SK-N-SH treated with all-trans-retinoic acid at 6 μM for 48 hours (cell line): Measurements from ENCODE around the gene RAB3A.

Experiments used
- ATAC-seq: fragments of 200-7000 bp; cut with Tn5 transposase; 3 replicates; pipeline ENCODE4 v1.9.1; 2020; ENCODE audit warnings: mild to moderate bottlenecking, moderate library complexity
- ARNTL ChIP-seq: fragments of 450-650 bp; formaldehyde crosslinking; IDR thresholded peaks from 2 replicates; pipeline ENCODE4 v1.5.0; 2020; ENCODE audit warnings: low read depth, mild to moderate bottlenecking, moderate library complexity, borderline replicate concordance
- BACH2 ChIP-seq: fragments of 250-450 bp; sonication (Bioruptor Pico); IDR thresholded peaks from 2 replicates; pipeline ENCODE4 v1.9.0; 2021; ENCODE audit warnings: mild to moderate bottlenecking, borderline replicate concordance
- CSDC2 ChIP-seq: fragments of 250-450 bp; sonication (Bioruptor Pico); IDR thresholded peaks from 2 replicates; pipeline ENCODE4 v1.5.0; 2020; ENCODE audit warnings: mild to moderate bottlenecking, moderate library complexity
- ESRRG ChIP-seq: fragments of 250-450 bp; sonication (Bioruptor Pico); IDR thresholded peaks from 2 replicates; pipeline ENCODE4 v1.6.1; 2021; ENCODE audit warnings: mild to moderate bottlenecking
- GLIS3 ChIP-seq: fragments of 250-450 bp; sonication (Bioruptor Pico); IDR thresholded peaks from 2 replicates; pipeline ENCODE4 v1.5.0; 2020; ENCODE audit warnings: mild to moderate bottlenecking, moderate library complexity
- ISL1 ChIP-seq: fragments of 250-450 bp; sonication (Bioruptor Pico); IDR thresholded peaks from 2 replicates; pipeline ENCODE4 v2.1.2; 2022; ENCODE audit warnings: mild to moderate bottlenecking, moderate library complexity
- OSR1 ChIP-seq: fragments of 250-450 bp; sonication (Bioruptor Pico); IDR thresholded peaks from 2 replicates; pipeline ENCODE4 v1.8.0; 2022; ENCODE audit warnings: moderate library complexity, mild to moderate bottlenecking, inconsistent platforms
- PPARA ChIP-seq: fragments of 250-450 bp; sonication (Bioruptor Pico); IDR thresholded peaks from 2 replicates; pipeline ENCODE4 v1.5.0; 2020; ENCODE audit warnings: mild to moderate bottlenecking, borderline replicate concordance
- RARB ChIP-seq: fragments of 250-450 bp; sonication (Bioruptor Pico); IDR thresholded peaks from 2 replicates; pipeline ENCODE4 v1.8.0; 2021; ENCODE audit warnings: mild to moderate bottlenecking, moderate library complexity
- SNAI2 ChIP-seq: fragments of 250-450 bp; sonication (Bioruptor Pico); IDR thresholded peaks from 2 replicates; pipeline ENCODE4 v1.5.0; 2020; ENCODE audit warnings: mild to moderate bottlenecking, moderate library complexity
- TCF4 ChIP-seq: fragments of 250-450 bp; sonication (Bioruptor Pico); IDR thresholded peaks from 2 replicates; pipeline ENCODE4 v1.8.0; 2021; ENCODE audit warnings: mild to moderate bottlenecking, moderate library complexity, borderline replicate concordance
- TOX ChIP-seq: fragments of 250-450 bp; sonication (Bioruptor Pico); IDR thresholded peaks from 2 replicates; pipeline ENCODE4 v1.8.0; 2021; ENCODE audit warnings: mild to moderate bottlenecking, moderate library complexity, borderline replicate concordance
- ZC3H10 ChIP-seq: fragments of 250-450 bp; sonication (Bioruptor Pico); IDR thresholded peaks from 2 replicates; pipeline ENCODE4 v1.5.1; 2021; ENCODE audit warnings: mild to moderate bottlenecking, moderate library complexity
- ZFP30 ChIP-seq: fragments of 450-650 bp; formaldehyde crosslinking; IDR thresholded peaks from 2 replicates; pipeline ENCODE4 v1.5.0; 2022; ENCODE audit warnings: mild to moderate bottlenecking, moderate library complexity
- ZNF565 ChIP-seq: fragments of 450-650 bp; formaldehyde crosslinking; conservative IDR thresholded peaks from 2 replicates; pipeline ENCODE4 v1.5.0; 2020; ENCODE audit warnings: low read depth, mild to moderate bottlenecking, moderate library complexity
- ZNF70 ChIP-seq: fragments of 450-650 bp; formaldehyde crosslinking; IDR thresholded peaks from 2 replicates; pipeline ENCODE4 v1.5.0; 2020; ENCODE audit warnings: mild to moderate bottlenecking, moderate library complexity
- ZNF8 ChIP-seq: fragments of 450-650 bp; formaldehyde crosslinking; IDR thresholded peaks from 2 replicates; pipeline ENCODE4 v1.5.0; 2020; ENCODE audit warnings: mild to moderate bottlenecking, moderate library complexity
- TF ChIP-seq, protein P1 (sequence below): fragments of 250-450 bp; sonication (Bioruptor Pico); IDR thresholded peaks from 2 replicates; pipeline ENCODE4 v1.8.0; 2020; ENCODE audit warnings: mild to moderate bottlenecking, moderate library complexity, borderline replicate concordance
- TF ChIP-seq, protein P2 (sequence below): fragments of 250-450 bp; sonication (Bioruptor Pico); IDR thresholded peaks from 2 replicates; pipeline ENCODE4 v1.8.0; 2021; ENCODE audit warnings: low read depth, mild to moderate bottlenecking, moderate library complexity, borderline replicate concordance
- TF ChIP-seq, protein P3 (sequence below): fragments of 250-450 bp; sonication (Bioruptor Pico); IDR thresholded peaks from 2 replicates; pipeline ENCODE4 v1.5.1; 2020; ENCODE audit warnings: low read depth, mild to moderate bottlenecking, moderate library complexity
- TF ChIP-seq, protein P4 (sequence below): fragments of 250-450 bp; sonication (Bioruptor Pico); IDR thresholded peaks from 2 replicates; pipeline ENCODE4 v1.5.1; 2021; ENCODE audit warnings: mild to moderate bottlenecking, moderate library complexity

The RAB3A gene

DNA sequence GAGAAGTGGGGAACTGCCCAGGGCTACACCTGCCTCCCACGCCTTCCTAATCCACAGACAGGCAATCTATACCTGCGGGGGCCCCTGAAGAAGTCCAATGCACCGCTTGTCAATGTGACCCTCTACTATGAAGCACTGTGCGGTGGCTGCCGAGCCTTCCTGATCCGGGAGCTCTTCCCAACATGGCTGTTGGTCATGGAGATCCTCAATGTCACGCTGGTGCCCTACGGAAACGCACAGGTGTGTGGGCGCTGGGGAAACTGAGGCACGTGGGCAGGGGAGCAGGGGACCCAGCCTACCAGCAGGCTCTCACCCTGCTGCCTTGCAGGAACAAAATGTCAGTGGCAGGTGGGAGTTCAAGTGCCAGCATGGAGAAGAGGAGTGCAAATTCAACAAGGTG, 28.9 kb downstream of the RAB3A start:
- no peak for ATAC-seq
- no peak for TF ChIP-seq RARB
- no peak for TF ChIP-seq CSDC2 (CRISPR knock-in tag)
- no peak for TF ChIP-seq BACH2
- TF ChIP-seq GLIS3 (CRISPR knock-in tag) = no peak

DNA sequence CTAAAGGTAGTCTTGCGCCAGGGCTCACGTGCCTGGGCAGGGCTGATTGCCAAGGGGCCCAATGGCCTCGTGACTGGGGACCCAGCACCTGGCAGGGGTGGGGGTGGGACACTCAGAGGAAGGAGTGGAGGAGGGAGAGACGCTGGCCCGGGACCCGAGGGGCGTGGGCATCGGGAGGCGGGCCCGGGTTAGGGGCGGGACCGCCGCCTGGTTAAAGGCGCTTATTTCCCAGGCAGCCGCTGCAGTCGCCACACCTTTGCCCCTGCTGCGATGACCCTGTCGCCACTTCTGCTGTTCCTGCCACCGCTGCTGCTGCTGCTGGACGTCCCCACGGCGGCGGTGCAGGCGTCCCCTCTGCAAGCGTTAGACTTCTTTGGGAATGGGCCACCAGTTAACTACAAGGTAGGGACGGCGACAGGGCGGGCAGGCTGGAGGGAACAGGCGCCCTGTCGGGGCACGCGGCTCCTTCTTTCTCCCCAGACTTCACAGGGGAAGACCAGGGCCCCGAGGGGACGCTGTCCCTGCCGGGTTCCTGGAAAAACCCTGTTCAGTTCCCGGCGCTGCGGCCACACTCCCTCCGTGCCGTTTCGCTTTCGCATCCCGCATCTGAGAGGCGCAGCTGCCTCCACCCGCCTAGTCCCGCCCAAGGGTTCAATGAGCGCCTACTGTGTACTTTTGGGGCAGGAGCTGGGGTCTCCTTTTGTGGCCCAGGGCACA, 30.1 kb downstream of the RAB3A start, which contains the start of gene IFI30:
IFI30 (plus strand) TSS at position 242 of the 717 bp plus-strand sequence; CDS start at position 271, 29 bp downstream.
- no peak for TF ChIP-seq ZFP30
- TF ChIP-seq SNAI2 = no peak
- TF ChIP-seq ZNF565 (CRISPR knock-in tag) = no peak
- no peak for TF ChIP-seq TOX (CRISPR knock-in tag)
- TF ChIP-seq ZNF70 (CRISPR knock-in tag) = no peak
- ATAC-seq = peak; percentile 87

DNA sequence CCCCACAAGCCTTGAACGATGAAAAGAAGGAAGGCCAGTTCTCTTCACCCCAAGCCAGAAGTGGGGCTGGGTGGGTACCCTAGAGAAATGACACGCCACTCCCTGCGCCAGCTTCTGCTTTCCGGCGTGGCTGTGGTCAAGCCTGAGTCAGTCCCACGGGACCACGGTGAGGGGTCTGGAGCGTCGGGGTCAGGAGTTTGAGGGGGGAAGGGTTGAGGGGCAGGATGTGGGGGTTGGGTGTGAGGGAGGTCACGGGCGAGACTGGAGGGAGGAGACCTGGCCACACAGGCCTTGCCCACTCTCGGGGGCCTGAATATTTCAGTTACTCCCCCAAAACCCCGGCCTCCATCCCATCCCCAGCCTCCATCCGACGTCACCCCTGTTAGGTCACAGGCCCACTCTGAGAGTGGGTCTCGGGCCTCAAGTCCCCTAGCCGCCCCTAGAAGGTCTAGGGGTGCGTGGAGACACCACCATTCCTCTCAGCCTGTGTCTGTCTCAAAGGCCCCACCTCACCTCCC, 30.7 kb downstream of the RAB3A start:
- TF ChIP-seq, protein P1, sequence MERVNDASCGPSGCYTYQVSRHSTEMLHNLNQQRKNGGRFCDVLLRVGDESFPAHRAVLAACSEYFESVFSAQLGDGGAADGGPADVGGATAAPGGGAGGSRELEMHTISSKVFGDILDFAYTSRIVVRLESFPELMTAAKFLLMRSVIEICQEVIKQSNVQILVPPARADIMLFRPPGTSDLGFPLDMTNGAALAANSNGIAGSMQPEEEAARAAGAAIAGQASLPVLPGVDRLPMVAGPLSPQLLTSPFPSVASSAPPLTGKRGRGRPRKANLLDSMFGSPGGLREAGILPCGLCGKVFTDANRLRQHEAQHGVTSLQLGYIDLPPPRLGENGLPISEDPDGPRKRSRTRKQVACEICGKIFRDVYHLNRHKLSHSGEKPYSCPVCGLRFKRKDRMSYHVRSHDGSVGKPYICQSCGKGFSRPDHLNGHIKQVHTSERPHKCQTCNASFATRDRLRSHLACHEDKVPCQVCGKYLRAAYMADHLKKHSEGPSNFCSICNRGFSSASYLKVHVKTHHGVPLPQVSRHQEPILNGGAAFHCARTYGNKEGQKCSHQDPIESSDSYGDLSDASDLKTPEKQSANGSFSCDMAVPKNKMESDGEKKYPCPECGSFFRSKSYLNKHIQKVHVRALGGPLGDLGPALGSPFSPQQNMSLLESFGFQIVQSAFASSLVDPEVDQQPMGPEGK = no peak
- no peak for TF ChIP-seq ESRRG (CRISPR knock-in tag)
- no peak for TF ChIP-seq ZFP30
- TF ChIP-seq, protein P2, sequence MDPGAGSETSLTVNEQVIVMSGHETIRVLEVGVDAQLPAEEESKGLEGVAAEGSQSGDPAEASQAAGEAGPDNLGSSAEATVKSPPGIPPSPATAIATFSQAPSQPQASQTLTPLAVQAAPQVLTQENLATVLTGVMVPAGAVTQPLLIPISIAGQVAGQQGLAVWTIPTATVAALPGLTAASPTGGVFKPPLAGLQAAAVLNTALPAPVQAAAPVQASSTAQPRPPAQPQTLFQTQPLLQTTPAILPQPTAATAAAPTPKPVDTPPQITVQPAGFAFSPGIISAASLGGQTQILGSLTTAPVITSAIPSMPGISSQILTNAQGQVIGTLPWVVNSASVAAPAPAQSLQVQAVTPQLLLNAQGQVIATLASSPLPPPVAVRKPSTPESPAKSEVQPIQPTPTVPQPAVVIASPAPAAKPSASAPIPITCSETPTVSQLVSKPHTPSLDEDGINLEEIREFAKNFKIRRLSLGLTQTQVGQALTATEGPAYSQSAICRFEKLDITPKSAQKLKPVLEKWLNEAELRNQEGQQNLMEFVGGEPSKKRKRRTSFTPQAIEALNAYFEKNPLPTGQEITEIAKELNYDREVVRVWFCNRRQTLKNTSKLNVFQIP (CRISPR knock-in tag) = no peak
- no peak for TF ChIP-seq GLIS3 (CRISPR knock-in tag)
- TF ChIP-seq PPARA (CRISPR knock-in tag) = no peak
- TF ChIP-seq ZC3H10 (CRISPR knock-in tag) = no peak
- TF ChIP-seq, all 23 proteins: peak for 0
- no peak; the same call in 2 of the 3 replicates for ATAC-seq

DNA sequence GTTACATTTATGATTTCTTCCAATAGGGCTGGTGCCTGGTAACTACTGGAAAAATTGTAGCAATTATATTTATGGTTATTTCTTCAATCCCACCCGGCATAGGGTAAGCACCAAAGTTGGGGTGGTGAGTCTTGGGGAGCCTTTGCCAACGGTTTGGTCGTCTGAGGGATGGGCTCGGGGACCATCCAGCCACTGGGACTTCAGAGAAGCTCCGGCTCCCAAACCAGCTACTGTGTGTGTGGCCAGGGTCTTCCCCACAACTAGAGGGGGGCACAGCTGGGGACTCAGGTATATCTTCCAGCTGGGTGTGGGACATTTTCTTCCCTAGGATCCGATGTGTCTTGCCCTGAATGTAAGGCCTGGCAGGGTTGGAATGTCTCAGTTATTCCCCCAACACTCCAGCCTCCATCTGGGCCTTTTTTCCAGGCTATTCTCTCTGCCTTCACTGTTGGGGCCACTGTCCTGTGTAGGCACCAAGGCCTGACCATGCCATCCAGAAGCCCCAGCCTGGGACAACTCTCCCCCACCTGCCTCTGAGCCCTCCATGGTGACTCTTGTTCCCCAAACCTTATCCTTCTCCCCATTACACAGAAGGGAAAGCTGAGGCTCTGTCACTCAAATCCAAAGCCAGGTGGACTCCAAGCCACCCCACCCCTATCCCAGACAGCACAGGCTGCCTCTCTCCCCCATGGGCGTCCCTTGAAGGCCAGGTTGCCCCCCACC, 31.4 kb downstream of the RAB3A start:
- no peak for TF ChIP-seq GLIS3 (CRISPR knock-in tag)
- TF ChIP-seq, protein P2 (CRISPR knock-in tag) = no peak
- TF ChIP-seq, protein P3, sequence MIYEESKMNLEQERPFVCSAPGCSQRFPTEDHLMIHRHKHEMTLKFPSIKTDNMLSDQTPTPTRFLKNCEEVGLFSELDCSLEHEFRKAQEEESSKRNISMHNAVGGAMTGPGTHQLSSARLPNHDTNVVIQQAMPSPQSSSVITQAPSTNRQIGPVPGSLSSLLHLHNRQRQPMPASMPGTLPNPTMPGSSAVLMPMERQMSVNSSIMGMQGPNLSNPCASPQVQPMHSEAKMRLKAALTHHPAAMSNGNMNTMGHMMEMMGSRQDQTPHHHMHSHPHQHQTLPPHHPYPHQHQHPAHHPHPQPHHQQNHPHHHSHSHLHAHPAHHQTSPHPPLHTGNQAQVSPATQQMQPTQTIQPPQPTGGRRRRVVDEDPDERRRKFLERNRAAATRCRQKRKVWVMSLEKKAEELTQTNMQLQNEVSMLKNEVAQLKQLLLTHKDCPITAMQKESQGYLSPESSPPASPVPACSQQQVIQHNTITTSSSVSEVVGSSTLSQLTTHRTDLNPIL = no peak
- no peak for TF ChIP-seq CSDC2 (CRISPR knock-in tag)
- no peak for TF ChIP-seq ISL1 (CRISPR knock-in tag)
- TF ChIP-seq OSR1 (CRISPR knock-in tag) = no peak
- no peak for TF ChIP-seq PPARA (CRISPR knock-in tag)
- TF ChIP-seq SNAI2 = no peak
- no peak for TF ChIP-seq RARB
- no peak for TF ChIP-seq ARNTL (CRISPR knock-in tag)
- TF ChIP-seq, protein P1 = no peak
- TF ChIP-seq, protein P4, sequence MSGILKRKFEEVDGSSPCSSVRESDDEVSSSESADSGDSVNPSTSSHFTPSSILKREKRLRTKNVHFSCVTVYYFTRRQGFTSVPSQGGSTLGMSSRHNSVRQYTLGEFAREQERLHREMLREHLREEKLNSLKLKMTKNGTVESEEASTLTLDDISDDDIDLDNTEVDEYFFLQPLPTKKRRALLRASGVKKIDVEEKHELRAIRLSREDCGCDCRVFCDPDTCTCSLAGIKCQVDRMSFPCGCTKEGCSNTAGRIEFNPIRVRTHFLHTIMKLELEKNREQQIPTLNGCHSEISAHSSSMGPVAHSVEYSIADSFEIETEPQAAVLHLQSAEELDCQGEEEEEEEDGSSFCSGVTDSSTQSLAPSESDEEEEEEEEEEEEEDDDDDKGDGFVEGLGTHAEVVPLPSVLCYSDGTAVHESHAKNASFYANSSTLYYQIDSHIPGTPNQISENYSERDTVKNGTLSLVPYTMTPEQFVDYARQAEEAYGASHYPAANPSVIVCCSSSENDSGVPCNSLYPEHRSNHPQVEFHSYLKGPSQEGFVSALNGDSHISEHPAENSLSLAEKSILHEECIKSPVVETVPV = no peak
- TF ChIP-seq TCF4 (CRISPR knock-in tag) = no peak
- no peak for TF ChIP-seq BACH2
- no peak for TF ChIP-seq ZC3H10 (CRISPR knock-in tag)
- no peak for TF ChIP-seq ZNF8 (CRISPR knock-in tag)
- no peak for TF ChIP-seq ZNF70 (CRISPR knock-in tag)
- no peak for ATAC-seq
